Erythroblast (primary cell): Measurements from ENCODE around the gene TOM1L2.
"Not testable (repeated sequence)": the region's sequence is repeated elsewhere in the genome, so short reads cannot be mapped to it uniquely, and the experiment has no call there.

Source experiments
- DNase-seq, 2 experiments: peaks; one replicate each; lab custom pipeline; 2025; lab: John Stamatoyannopoulos, UW
- GATA1 ChIP-seq: IDR thresholded peaks from 2 replicates; pipeline ENCODE4 v1.6.1; 2011; ENCODE audit warnings: low read depth, mild to moderate bottlenecking, control low read depth, low read length, moderate library complexity
- POLR2A ChIP-seq: IDR thresholded peaks from 2 replicates; pipeline ENCODE4 v1.6.1; 2011; ENCODE audit warnings: mild to moderate bottlenecking, low read length

The TOM1L2 gene

GRCh38 chr17:17808706-17809432, 163.3 kb downstream of the TOM1L2 start:
- DNase-seq, result peak in 1 of 2 experiments; percentile 33
- TF ChIP-seq POLR2A, result no peak
- TF ChIP-seq GATA1, result no peak

GRCh38 chr17:17808200-17808599, 164.0 kb downstream of the TOM1L2 start:
- DNase-seq, result not testable (repeated sequence)

GRCh38 chr17:17807440-17807839, 164.8 kb downstream of the TOM1L2 start:
- DNase-seq, result no peak
- TF ChIP-seq GATA1, result no peak
- no peak for TF ChIP-seq POLR2A

GRCh38 chr17:17806611-17807274, 165.5 kb downstream of the TOM1L2 start:
- TF ChIP-seq GATA1 (no peak), POLR2A (no peak)

GRCh38 chr17:17806035-17806434, 166.2 kb downstream of the TOM1L2 start:
- DNase-seq, result no peak

More at GRCh38 chr17:17806611-17807274, 165.5 kb downstream of the TOM1L2 start:
- DNase-seq, result no peak

GRCh38 chr17:17805575-17805974, 166.6 kb downstream of the TOM1L2 start:
- no peak for DNase-seq
- TF ChIP-seq POLR2A, result no peak
- TF ChIP-seq GATA1, result no peak

More at GRCh38 chr17:17806035-17806434, 166.2 kb downstream of the TOM1L2 start:
- TF ChIP-seq GATA1 (no peak), POLR2A (no peak)

GRCh38 chr17:17804007-17804406, 168.2 kb downstream of the TOM1L2 start:
- DNase-seq, result no peak

GRCh38 chr17:17801800-17802481, 170.3 kb downstream of the TOM1L2 start:
- TF ChIP-seq POLR2A, result no peak
- TF ChIP-seq GATA1, result no peak
- no peak for DNase-seq

More at GRCh38 chr17:17804007-17804406, 168.2 kb downstream of the TOM1L2 start:
- no peak for TF ChIP-seq GATA1
- TF ChIP-seq POLR2A, result no peak

GRCh38 chr17:17800504-17801021, 171.6 kb downstream of the TOM1L2 start:
- no peak for TF ChIP-seq GATA1
- TF ChIP-seq POLR2A, result no peak
- DNase-seq, result no peak

- no peak for TF ChIP-seq POLR2A
- TF ChIP-seq GATA1, result no peak
- no peak for DNase-seq
Measured at GRCh38 chr17:17798573-17799255, 173.5 kb downstream of the TOM1L2 start.

GRCh38 chr17:17798010-17798556, 174.1 kb downstream of the TOM1L2 start:
- DNase-seq, result no peak
- TF ChIP-seq POLR2A (no peak), GATA1 (no peak)

GRCh38 chr17:17797119-17797809, 174.9 kb downstream of the TOM1L2 start:
- no peak for DNase-seq
- no peak for TF ChIP-seq GATA1
- no peak for TF ChIP-seq POLR2A

- TF ChIP-seq POLR2A, result no peak
- no peak for TF ChIP-seq GATA1
- DNase-seq, result no peak
Measured at GRCh38 chr17:17796787-17797061, 175.5 kb downstream of the TOM1L2 start.
